Left renal pelvis (tissue), 4 donors: ENCODE data around the gene IQSEC3. TPM values are rescaled to one million over a fixed set of nuclear protein-coding genes. Genes with fewer than 3 reads are reported as not detected.
"Not testable (repeated sequence)": the region's sequence is repeated elsewhere in the genome, so short reads cannot be mapped to it uniquely, and the experiment has no call there.

Experiments used
- DNase-seq, 4 donors: peaks; one replicate each; pipeline ENCODE4 v3.0.0-alpha.2; 2013; ENCODE audit warnings: low read depth in 4 of 4, low spot score in 3 of 4
- polyA plus RNA-seq, 4 donors: library from polyadenylated mRNA; unstranded; fragments of 120-200 nt; gene quantifications; one replicate each; pipeline ENCODE4 v1.2.1, GENCODE V29; 2013; ENCODE audit not compliant: insufficient read length in 4 of 4

IQSEC3 gene
- polyA plus RNA-seq, 4 donors, result 6.4 to 10.5 (median 7.4) TPM

GRCh38 chr12:77769-78383 is 11.3 kb downstream of the IQSEC3 start:
- not testable (repeated sequence) for DNase-seq

GRCh38 chr12:78981-79380 is 12.4 kb downstream of the IQSEC3 start:
- no peak for DNase-seq

GRCh38 chr12:80681-81190 is 14.2 kb downstream of the IQSEC3 start:
- no peak for DNase-seq

GRCh38 chr12:82740-83139 is 16.2 kb downstream of the IQSEC3 start:
- no peak for DNase-seq

- DNase-seq, result no peak
Measured at GRCh38 chr12:84056-84455, 17.5 kb downstream of the IQSEC3 start.

- no peak for DNase-seq
Measured at GRCh38 chr12:85191-85666, 18.7 kb downstream of the IQSEC3 start.

- no peak for DNase-seq
Measured at GRCh38 chr12:87315-87714, 20.7 kb downstream of the IQSEC3 start.

- DNase-seq, result no peak
Measured at GRCh38 chr12:87856-88255, 21.3 kb downstream of the IQSEC3 start.

GRCh38 chr12:89653-90052 is 23.1 kb downstream of the IQSEC3 start:
- DNase-seq, result no peak

- DNase-seq, result no peak
Measured at GRCh38 chr12:91213-91612, 24.6 kb downstream of the IQSEC3 start.

- DNase-seq, result no peak
Measured at GRCh38 chr12:93266-94005, 26.9 kb downstream of the IQSEC3 start.

GRCh38 chr12:96543-96942 is 30.0 kb downstream of the IQSEC3 start:
- no peak for DNase-seq

GRCh38 chr12:98924-99352 is 32.4 kb downstream of the IQSEC3 start:
- DNase-seq, result no peak

GRCh38 chr12:99605-100004 is 33.0 kb downstream of the IQSEC3 start:
- peak in 1 of 4 donors; percentile 55 for DNase-seq

GRCh38 chr12:101969-102878 is 35.7 kb downstream of the IQSEC3 start:
- DNase-seq, result no peak

- no peak for DNase-seq
Measured at GRCh38 chr12:102879-103168, 36.3 kb downstream of the IQSEC3 start.

GRCh38 chr12:103169-103981 is 36.8 kb downstream of the IQSEC3 start:
- no peak for DNase-seq

GRCh38 chr12:104551-105081 is 38.0 kb downstream of the IQSEC3 start:
- DNase-seq, result no peak

GRCh38 chr12:105696-106095 is 39.1 kb downstream of the IQSEC3 start:
- DNase-seq, result no peak

- DNase-seq, result no peak
Measured at GRCh38 chr12:106118-106591, 39.6 kb downstream of the IQSEC3 start.
